Astrocyte (in vitro differentiated cells and primary cell): ENCODE data around the gene CD82. TPM values are rescaled to one million over a fixed set of nuclear protein-coding genes. Genes with fewer than 3 reads are reported as not detected.

ENCODE experiments used
- DNase-seq: peaks from one replicate; pipeline ENCODE4 v3.0.0-alpha.2; 2010; ENCODE audit warnings: low read depth
- FAIRE-seq: peaks from 2 replicates; lab custom pipeline; 2011; peaks lifted over from hg19 to GRCh38; lab: Jason Lieb, UNC
- H2AFZ ChIP-seq: 2 replicates; pipeline ENCODE4 v1.6.0; 2012; ENCODE audit warnings: low read depth, low read length, inconsistent platforms
- H3K27ac ChIP-seq: 2 replicates; pipeline ENCODE4 v1.5.1; 2011; ENCODE audit warnings: low read depth, low read length, inconsistent platforms
- H3K27me3 ChIP-seq: 2 replicates; pipeline ENCODE4 v1.6.0; 2011; ENCODE audit warnings: low read length, inconsistent platforms; ENCODE audit not compliant: insufficient read depth
- H3K36me3 ChIP-seq: 2 replicates; pipeline ENCODE4 v1.5.1; 2011; ENCODE audit warnings: low read length, inconsistent platforms; ENCODE audit not compliant: insufficient read depth
- H3K4me1 ChIP-seq: 2 replicates; pipeline ENCODE4 v1.5.1; 2011; ENCODE audit warnings: low read length, inconsistent platforms; ENCODE audit not compliant: insufficient read depth
- H3K4me2 ChIP-seq: 2 replicates; pipeline ENCODE4 v1.6.0; 2012; ENCODE audit warnings: low read length, inconsistent platforms
- H3K4me3 ChIP-seq: 2 replicates; pipeline ENCODE4 v1.5.1; 2011; ENCODE audit warnings: low read depth, mild to moderate bottlenecking, low read length, inconsistent platforms; ENCODE audit not compliant: insufficient read depth
- H3K79me2 ChIP-seq: 2 replicates; pipeline ENCODE4 v1.6.0; 2012; ENCODE audit warnings: mild to moderate bottlenecking, low read length, inconsistent platforms; ENCODE audit not compliant: insufficient read depth
- H3K9ac ChIP-seq: 2 replicates; pipeline ENCODE4 v1.6.0; 2012; ENCODE audit warnings: mild to moderate bottlenecking, low read length, inconsistent platforms
- H3K9me3 ChIP-seq: 2 replicates; pipeline ENCODE4 v1.5.1; 2012; ENCODE audit warnings: low read depth, mild to moderate bottlenecking, low read length, inconsistent platforms; ENCODE audit not compliant: insufficient read depth
- H4K20me1 ChIP-seq: 2 replicates; pipeline ENCODE4 v1.6.0; 2012; ENCODE audit warnings: low read length, inconsistent platforms; ENCODE audit not compliant: insufficient read depth
- H3K27ac Mint-ChIP-seq: one replicate; pipeline ENCODE4 v1.8.0; 2021; ENCODE audit warnings: mild to moderate bottlenecking, mixed read lengths; ENCODE audit not compliant: unreplicated experiment
- H3K27me3 Mint-ChIP-seq: one replicate; pipeline ENCODE4 v1.8.0; 2021; ENCODE audit warnings: low read depth, mixed read lengths; ENCODE audit not compliant: unreplicated experiment
- H3K36me3 Mint-ChIP-seq: one replicate; pipeline ENCODE4 v1.8.0; 2021; ENCODE audit warnings: low read depth, mixed read lengths; ENCODE audit not compliant: unreplicated experiment
- H3K4me1 Mint-ChIP-seq: one replicate; pipeline ENCODE4 v1.8.0; 2021; ENCODE audit warnings: low read depth, mixed read lengths; ENCODE audit not compliant: unreplicated experiment
- H3K4me3 Mint-ChIP-seq: one replicate; pipeline ENCODE4 v1.8.0; 2021; ENCODE audit warnings: mild to moderate bottlenecking, moderate library complexity, mixed read lengths; ENCODE audit not compliant: unreplicated experiment
- H3K9me3 Mint-ChIP-seq: one replicate; pipeline ENCODE4 v1.8.0; 2021; ENCODE audit warnings: mild to moderate bottlenecking, mixed read lengths; ENCODE audit not compliant: unreplicated experiment
- EZH2 ChIP-seq: IDR thresholded peaks from 2 replicates; pipeline ENCODE4 v1.6.1; 2012; ENCODE audit warnings: mild to moderate bottlenecking, low read length, inconsistent platforms; ENCODE audit not compliant: insufficient read depth
- total RNA-seq: library from RNA; stranded (reverse); gene quantifications from 2 replicates; pipeline ENCODE4 v1.2.1, GENCODE V29; 2021
- TF ChIP-seq, protein P1 (sequence below): IDR thresholded peaks from 2 replicates; pipeline ENCODE4 v1.5.1; 2011; ENCODE audit warnings: low read depth, mild to moderate bottlenecking, inconsistent platforms, low read length, moderate library complexity; ENCODE audit not compliant: insufficient read depth

The CD82 gene
- total RNA-seq, 1 donor from 2014 or later: 74.5 TPM

DNA sequence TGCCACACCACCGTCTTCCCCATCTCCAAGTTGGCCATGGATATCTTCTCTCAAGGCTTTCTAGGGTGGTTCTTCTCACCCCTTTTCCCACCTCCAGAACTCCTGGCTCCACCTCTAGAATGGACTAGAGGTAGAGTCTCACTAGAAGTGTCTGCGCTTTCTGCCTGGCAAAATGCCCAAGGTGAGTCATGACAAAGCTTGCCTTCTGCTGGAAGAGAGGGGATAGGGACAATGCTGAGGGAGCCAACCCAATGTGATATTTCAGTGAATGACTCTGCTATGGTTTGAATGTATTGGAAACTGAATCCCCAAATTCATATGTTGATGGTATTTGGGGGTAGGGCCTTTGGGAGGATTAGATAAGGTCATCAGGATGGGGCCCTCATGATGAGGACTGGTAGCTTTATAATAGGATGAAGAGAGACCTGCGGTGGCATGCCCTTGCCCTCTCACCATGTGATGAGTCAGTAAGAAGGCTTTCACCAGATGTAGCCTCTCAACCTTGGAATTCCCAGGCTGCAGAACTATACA lies 4.1 kb upstream of the CD82 start:
- no peaks in the 10 kb centered on the region for H3K79me2 ChIP-seq
- DNase-seq (no peak), FAIRE-seq (peak; percentile 13)
- TF ChIP-seq EZH2: no peak
- TF ChIP-seq, protein P1, sequence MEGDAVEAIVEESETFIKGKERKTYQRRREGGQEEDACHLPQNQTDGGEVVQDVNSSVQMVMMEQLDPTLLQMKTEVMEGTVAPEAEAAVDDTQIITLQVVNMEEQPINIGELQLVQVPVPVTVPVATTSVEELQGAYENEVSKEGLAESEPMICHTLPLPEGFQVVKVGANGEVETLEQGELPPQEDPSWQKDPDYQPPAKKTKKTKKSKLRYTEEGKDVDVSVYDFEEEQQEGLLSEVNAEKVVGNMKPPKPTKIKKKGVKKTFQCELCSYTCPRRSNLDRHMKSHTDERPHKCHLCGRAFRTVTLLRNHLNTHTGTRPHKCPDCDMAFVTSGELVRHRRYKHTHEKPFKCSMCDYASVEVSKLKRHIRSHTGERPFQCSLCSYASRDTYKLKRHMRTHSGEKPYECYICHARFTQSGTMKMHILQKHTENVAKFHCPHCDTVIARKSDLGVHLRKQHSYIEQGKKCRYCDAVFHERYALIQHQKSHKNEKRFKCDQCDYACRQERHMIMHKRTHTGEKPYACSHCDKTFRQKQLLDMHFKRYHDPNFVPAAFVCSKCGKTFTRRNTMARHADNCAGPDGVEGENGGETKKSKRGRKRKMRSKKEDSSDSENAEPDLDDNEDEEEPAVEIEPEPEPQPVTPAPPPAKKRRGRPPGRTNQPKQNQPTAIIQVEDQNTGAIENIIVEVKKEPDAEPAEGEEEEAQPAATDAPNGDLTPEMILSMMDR: no peak
- no peaks in the 10 kb centered on the region for H4K20me1 ChIP-seq
- no peaks in the 10 kb centered on the region for H3K36me3 Mint-ChIP-seq
- no peak overlapping the region for H3K4me3 Mint-ChIP-seq
- H3K9ac ChIP-seq: no peak overlapping the region
- peaks cover 38% of the 10 kb centered on the region for H3K4me1 Mint-ChIP-seq
- H3K27ac ChIP-seq: no peak overlapping the region
- H3K4me1 ChIP-seq: peaks cover 30% of the 10 kb centered on the region
- H3K9me3 Mint-ChIP-seq: no peaks in the 10 kb centered on the region
- no peaks in the 10 kb centered on the region for H3K9me3 ChIP-seq
- no peak overlapping the region for H3K4me2 ChIP-seq
- H3K4me3 ChIP-seq: no peak overlapping the region
- H3K36me3 ChIP-seq: no peaks in the 10 kb centered on the region
- no peak overlapping the region for H3K27ac Mint-ChIP-seq
- no peaks in the 10 kb centered on the region for H3K27me3 ChIP-seq
- H3K27me3 Mint-ChIP-seq: no peaks in the 10 kb centered on the region
- H2AFZ ChIP-seq: no peak overlapping the region

DNA sequence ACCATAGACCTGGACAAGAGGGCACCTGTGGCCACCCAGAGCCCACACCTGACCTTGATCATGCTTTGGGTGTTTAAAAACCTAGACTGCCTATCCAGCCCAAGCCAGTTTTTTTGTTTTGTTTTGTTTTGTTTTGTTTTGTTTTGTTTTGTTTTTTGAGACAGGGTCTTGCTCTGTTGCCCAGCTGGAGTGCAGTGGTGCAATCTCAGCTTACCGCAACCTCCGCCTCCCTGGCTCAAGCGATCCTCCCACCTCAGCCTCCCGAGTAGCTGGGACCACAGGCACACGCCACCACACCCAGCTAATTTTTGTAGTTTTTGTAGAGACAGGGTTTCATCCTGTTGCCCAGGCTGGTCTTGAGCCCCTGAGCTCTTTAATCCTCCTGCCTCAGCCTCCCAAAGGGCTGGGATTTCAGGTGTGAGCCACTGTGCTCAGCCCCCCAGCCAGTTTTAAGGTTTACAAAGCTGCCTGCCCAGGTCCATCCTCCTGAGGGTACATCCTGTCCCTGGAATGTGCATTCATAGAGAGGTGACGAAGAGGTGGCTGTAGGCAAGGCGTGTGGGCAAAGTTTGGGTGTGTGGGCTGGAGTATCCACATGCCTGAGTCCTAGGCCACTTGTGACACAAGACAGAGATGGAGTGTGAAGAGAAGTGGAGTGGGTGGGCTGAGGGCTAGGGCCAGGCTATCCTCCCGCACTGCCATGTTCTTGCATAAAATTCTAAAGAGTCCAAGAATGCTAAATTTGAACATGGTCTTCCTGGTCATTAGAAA lies 3.3 kb upstream of the CD82 start:
- Histone ChIP-seq H2AFZ (no peak overlapping the region), H3K79me2 (no peaks in the 10 kb centered on the region), H3K9ac (no peak overlapping the region), H3K27me3 (no peaks in the 10 kb centered on the region), H3K4me1 (peaks cover 32% of the 10 kb centered on the region), H3K36me3 (no peaks in the 10 kb centered on the region), H3K9me3 (no peaks in the 10 kb centered on the region), H3K27ac (no peak overlapping the region), H3K4me3 (no peak overlapping the region), H4K20me1 (no peaks in the 10 kb centered on the region), H3K4me2 (no peak overlapping the region)
- FAIRE-seq (no peak), DNase-seq (no peak)
- no peak for TF ChIP-seq EZH2
- TF ChIP-seq, protein P1: no peak
- H3K4me1 Mint-ChIP-seq: peaks cover 40% of the 10 kb centered on the region
- H3K27me3 Mint-ChIP-seq: no peaks in the 10 kb centered on the region
- no peak overlapping the region for H3K4me3 Mint-ChIP-seq
- no peaks in the 10 kb centered on the region for H3K9me3 Mint-ChIP-seq
- H3K27ac Mint-ChIP-seq: no peak overlapping the region
- peaks cover 2% of the 10 kb centered on the region for H3K36me3 Mint-ChIP-seq
